Prostate gland (tissue), 2 donors: ENCODE measurements around the gene TMEM240.

Experiments
- POLR2A ChIP-seq: fragments of 450-650 bp; IDR thresholded peaks from one replicate; pipeline ENCODE4 v1.6.1; 2016; ENCODE audit warnings: antibody characterized with exemption, mild to moderate bottlenecking
- POLR2AphosphoS5 ChIP-seq: sonication (generic); formaldehyde crosslinking; IDR thresholded peaks from one replicate; pipeline ENCODE4 v1.6.1; 2017; ENCODE audit warnings: antibody characterized with exemption
- TF ChIP-seq, protein P1 (sequence below), 4 experiments: fragments of 200-600 bp in 2 of 4; fragments of 450-650 bp in 2 of 4; sonication (generic) in 2 of 4; IDR thresholded peaks; 1 replicate in 3 of 4; 2 replicates in 1 of 4; pipeline ENCODE4 v1.5.1; 2016 to 2019; ENCODE audit warnings: antibody characterized with exemption in 4 of 4, mild to moderate bottlenecking in 2 of 4, moderate library complexity in 2 of 4

DNA sequence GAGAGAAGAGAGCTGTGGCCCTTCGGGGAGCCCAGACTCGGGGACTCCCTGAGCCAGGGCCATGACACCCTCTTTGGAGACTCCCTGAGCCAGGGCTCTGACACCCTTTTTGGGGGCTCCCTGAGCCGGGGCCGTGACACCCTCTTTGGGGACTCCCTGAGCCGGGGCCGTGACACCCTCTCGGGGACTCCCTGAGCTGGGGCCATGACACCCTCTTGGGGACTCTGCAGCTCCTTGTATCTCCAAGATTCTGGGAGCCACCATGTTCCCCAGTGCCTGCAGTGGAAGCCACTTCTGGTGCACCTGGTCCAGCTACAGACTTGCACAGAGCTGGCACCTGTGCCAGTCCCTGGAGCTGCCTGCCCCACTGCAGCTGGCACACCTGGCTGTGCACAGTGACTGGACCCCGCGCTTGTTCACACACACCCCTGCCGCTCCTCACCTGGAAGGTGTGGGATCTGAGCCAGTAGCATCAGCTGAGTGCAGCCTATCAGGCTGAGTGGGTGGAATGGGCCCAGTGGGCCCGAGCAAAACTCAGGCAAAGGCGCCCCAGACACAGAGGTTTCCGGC is 38.0 kb upstream of the TMEM240 start:
- TF ChIP-seq POLR2AphosphoS5 (no peak), POLR2A (no peak)
- TF ChIP-seq, protein P1, sequence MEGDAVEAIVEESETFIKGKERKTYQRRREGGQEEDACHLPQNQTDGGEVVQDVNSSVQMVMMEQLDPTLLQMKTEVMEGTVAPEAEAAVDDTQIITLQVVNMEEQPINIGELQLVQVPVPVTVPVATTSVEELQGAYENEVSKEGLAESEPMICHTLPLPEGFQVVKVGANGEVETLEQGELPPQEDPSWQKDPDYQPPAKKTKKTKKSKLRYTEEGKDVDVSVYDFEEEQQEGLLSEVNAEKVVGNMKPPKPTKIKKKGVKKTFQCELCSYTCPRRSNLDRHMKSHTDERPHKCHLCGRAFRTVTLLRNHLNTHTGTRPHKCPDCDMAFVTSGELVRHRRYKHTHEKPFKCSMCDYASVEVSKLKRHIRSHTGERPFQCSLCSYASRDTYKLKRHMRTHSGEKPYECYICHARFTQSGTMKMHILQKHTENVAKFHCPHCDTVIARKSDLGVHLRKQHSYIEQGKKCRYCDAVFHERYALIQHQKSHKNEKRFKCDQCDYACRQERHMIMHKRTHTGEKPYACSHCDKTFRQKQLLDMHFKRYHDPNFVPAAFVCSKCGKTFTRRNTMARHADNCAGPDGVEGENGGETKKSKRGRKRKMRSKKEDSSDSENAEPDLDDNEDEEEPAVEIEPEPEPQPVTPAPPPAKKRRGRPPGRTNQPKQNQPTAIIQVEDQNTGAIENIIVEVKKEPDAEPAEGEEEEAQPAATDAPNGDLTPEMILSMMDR (IDR thresholded peaks at IDR 0.05): no peak
